HEK293T (cell line): ENCODE data around the gene ZNF70.

Experiments used
- ARNT ChIP-seq: fragments of 450-650 bp; IDR thresholded peaks from 2 replicates; pipeline ENCODE4 v1.6.1; 2017; ENCODE audit warnings: mild to moderate bottlenecking
- BHLHE40 ChIP-seq: fragments of 450-650 bp; IDR thresholded peaks from 2 replicates; pipeline ENCODE4 v1.6.1; 2016; ENCODE audit warnings: mild to moderate bottlenecking, moderate library complexity, borderline replicate concordance
- ELF4 ChIP-seq: fragments of 450-650 bp; IDR thresholded peaks from 2 replicates; pipeline ENCODE4 v1.6.1; 2017; ENCODE audit warnings: antibody characterized with exemption
- FOXA1 ChIP-seq: fragments of 450-650 bp; IDR thresholded peaks from 2 replicates; pipeline ENCODE4 v1.6.1; 2016; ENCODE audit warnings: mild to moderate bottlenecking
- FOXK2 ChIP-seq: fragments of 450-650 bp; IDR thresholded peaks from 2 replicates; pipeline ENCODE4 v1.6.1; 2016; ENCODE audit warnings: mild to moderate bottlenecking
- FOXM1 ChIP-seq: fragments of 450-650 bp; IDR thresholded peaks from 2 replicates; pipeline ENCODE4 v1.6.1; 2017; ENCODE audit warnings: mild to moderate bottlenecking, borderline replicate concordance
- HDGF ChIP-seq: fragments of 450-650 bp; IDR thresholded peaks from 2 replicates; pipeline ENCODE4 v1.6.1; 2017; ENCODE audit warnings: antibody characterized with exemption, borderline replicate concordance
- LEF1 ChIP-seq: fragments of 450-650 bp; IDR thresholded peaks from 2 replicates; pipeline ENCODE4 v1.6.1; 2017; ENCODE audit warnings: mild to moderate bottlenecking, borderline replicate concordance
- NFRKB ChIP-seq: fragments of 450-650 bp; IDR thresholded peaks from 2 replicates; pipeline ENCODE4 v1.6.1; 2016; ENCODE audit warnings: mild to moderate bottlenecking, moderate library complexity
- SP1 ChIP-seq: fragments of 450-650 bp; IDR thresholded peaks from 2 replicates; pipeline ENCODE4 v1.6.1; 2017
- SUZ12 ChIP-seq: fragments of 450-650 bp; IDR thresholded peaks from 2 replicates; pipeline ENCODE4 v1.6.1; 2016; ENCODE audit warnings: mild to moderate bottlenecking
- TARDBP ChIP-seq: fragments of 450-650 bp; IDR thresholded peaks from 2 replicates; pipeline ENCODE4 v1.6.1; 2016
- ZNF384 ChIP-seq: fragments of 450-650 bp; IDR thresholded peaks from 2 replicates; pipeline ENCODE4 v1.6.1; 2016
- TF ChIP-seq, protein P1 (sequence below): fragments of 450-650 bp; IDR thresholded peaks from 2 replicates; pipeline ENCODE4 v1.6.1; 2016

DNA sequence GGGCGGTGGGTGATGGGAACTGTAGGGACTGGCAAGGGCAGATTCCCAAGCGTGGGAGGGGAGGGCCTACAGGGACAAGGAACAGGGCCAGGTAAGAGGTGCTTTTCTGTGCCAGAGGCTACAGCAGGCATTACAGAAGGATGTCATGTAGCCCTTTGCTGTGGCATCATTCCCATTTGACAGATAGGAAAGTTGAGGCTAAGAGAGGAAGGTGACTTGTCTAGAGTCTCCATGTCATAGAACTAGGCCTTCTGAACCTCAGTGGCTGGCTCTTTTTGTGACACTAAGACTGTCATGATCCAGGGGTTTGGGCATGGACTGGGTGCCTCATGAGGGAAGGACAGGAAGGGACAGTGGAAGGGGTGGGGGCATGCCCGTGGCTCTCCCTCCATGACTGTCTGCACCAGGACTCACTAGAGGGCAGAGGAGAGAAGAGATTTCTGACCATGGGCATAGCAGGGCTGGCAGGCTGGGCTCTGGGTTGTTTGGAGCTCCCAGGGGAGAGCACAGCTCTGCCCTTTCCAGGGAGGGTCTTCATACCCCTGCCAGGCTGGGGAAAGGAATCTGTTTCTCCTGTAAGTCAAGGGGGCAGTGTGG, 25.0 kb upstream of the ZNF70 start:
- no peak for TF ChIP-seq FOXK2
- no peak for TF ChIP-seq SP1
- no peak for TF ChIP-seq BHLHE40
- TF ChIP-seq ELF4, result no peak
- TF ChIP-seq LEF1, result no peak
- TF ChIP-seq FOXA1, result no peak
- no peak for TF ChIP-seq FOXM1
- no peak for TF ChIP-seq TARDBP
- TF ChIP-seq HDGF, result no peak
- TF ChIP-seq, protein P1, sequence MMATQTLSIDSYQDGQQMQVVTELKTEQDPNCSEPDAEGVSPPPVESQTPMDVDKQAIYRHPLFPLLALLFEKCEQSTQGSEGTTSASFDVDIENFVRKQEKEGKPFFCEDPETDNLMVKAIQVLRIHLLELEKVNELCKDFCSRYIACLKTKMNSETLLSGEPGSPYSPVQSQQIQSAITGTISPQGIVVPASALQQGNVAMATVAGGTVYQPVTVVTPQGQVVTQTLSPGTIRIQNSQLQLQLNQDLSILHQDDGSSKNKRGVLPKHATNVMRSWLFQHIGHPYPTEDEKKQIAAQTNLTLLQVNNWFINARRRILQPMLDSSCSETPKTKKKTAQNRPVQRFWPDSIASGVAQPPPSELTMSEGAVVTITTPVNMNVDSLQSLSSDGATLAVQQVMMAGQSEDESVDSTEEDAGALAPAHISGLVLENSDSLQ, result no peak
- no peak for TF ChIP-seq ZNF384
- no peak for TF ChIP-seq NFRKB
- TF ChIP-seq SUZ12, result no peak
- no peak for TF ChIP-seq ARNT
